ENCODE measurements around the gene DHX34. TPM values are rescaled to one million over a fixed set of nuclear protein-coding genes. Genes with fewer than 3 reads are reported as not detected.

DHX34 gene
- polyA plus RNA-seq, 1 of the 3 experiments (the other 2 are of a cell fraction) = 16.4 TPM

DNA sequence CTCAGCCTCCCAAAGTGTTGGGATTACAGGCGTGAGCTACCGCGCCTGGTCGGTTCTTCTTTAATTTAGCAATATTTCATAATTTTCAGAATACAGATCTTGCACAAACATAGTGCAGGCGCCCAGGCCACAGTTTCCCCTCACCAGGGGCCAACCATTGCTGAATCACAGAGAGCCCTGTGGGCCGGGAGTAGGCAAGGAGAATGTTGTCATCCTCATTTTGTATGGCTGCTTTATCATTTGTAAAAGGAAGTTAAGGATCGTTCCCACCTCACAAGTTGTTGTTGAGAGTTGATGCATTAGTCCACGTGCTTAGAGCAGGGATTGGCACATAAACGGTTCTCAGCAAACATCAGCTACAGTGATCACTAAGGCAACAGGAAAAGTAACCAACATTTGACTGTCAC lies 40.0 kb downstream of the DHX34 start:
- H4K20me1 ChIP-seq (ENCODE audit: insufficient read depth) = no peaks in the 10 kb centered on the region
- no peaks in the 10 kb centered on the region for H3K4me1 ChIP-seq (ENCODE audit: control insufficient read depth in 1 of 2, insufficient read depth in 2 of 2, low read depth in 1 of 2, low read length in 1 of 2)
- ChIA-PET POLR2A (no interaction called here), CTCF (interaction anchor here (1.1 to 5.1 kb wide), 4 partner anchors 12 to 104 kb away, joined by 5 to 108 read pairs (median 22); partner anchors contain the start of gene DHX34)
- no peaks in the 10 kb centered on the region for H3F3A ChIP-seq (replicated peaks; ENCODE audit: insufficient read depth)
- H3K27ac ChIP-seq (ENCODE audit: low read depth in 2 of 2, low read length in 1 of 2) = no peak overlapping the region
- no peak overlapping the region for H2AFZ ChIP-seq (ENCODE audit: low read depth)
- H3K9me2 ChIP-seq = no peaks in the 10 kb centered on the region
- DNase-seq = no peak
- no peak for TF ChIP-seq RAD21 (IDR thresholded peaks at IDR 0.05; ENCODE audit: low read length)
- TF ChIP-seq, protein P1, sequence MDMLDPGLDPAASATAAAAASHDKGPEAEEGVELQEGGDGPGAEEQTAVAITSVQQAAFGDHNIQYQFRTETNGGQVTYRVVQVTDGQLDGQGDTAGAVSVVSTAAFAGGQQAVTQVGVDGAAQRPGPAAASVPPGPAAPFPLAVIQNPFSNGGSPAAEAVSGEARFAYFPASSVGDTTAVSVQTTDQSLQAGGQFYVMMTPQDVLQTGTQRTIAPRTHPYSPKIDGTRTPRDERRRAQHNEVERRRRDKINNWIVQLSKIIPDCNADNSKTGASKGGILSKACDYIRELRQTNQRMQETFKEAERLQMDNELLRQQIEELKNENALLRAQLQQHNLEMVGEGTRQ (IDR thresholded peaks at IDR 0.05; ENCODE audit: borderline replicate concordance, low read depth, low read length) = no peak
- no peak for TF ChIP-seq FOSL2 (IDR thresholded peaks at IDR 0.05; ENCODE audit: borderline replicate concordance, low read depth)
- TF ChIP-seq GABPA (IDR thresholded peaks at IDR 0.05; ENCODE audit: low read depth) = no peak
- H3K9ac ChIP-seq = no peak overlapping the region
- no peaks in the 10 kb centered on the region for H3K79me2 ChIP-seq (ENCODE audit: insufficient read depth)
- H3K36me3 ChIP-seq (replicated peaks in 1 of 2; ENCODE audit: control insufficient read depth in 1 of 2, insufficient read depth in 2 of 2, low read length in 1 of 2) = no peaks in the 10 kb centered on the region
- no peaks in the 10 kb centered on the region for H3K9me3 ChIP-seq
- no peaks in the 10 kb centered on the region for H3K27me3 ChIP-seq (ENCODE audit: insufficient read depth)
- WGBS (ENCODE audit: low lambda C conversion rate) = 83% methylated on average over 9 of the region's 9 CpGs
- no peak overlapping the region for H3K4me2 ChIP-seq
- H3K4me3 ChIP-seq (ENCODE audit: low read depth in 2 of 2, low read length in 1 of 2) = no peak overlapping the region

DNA sequence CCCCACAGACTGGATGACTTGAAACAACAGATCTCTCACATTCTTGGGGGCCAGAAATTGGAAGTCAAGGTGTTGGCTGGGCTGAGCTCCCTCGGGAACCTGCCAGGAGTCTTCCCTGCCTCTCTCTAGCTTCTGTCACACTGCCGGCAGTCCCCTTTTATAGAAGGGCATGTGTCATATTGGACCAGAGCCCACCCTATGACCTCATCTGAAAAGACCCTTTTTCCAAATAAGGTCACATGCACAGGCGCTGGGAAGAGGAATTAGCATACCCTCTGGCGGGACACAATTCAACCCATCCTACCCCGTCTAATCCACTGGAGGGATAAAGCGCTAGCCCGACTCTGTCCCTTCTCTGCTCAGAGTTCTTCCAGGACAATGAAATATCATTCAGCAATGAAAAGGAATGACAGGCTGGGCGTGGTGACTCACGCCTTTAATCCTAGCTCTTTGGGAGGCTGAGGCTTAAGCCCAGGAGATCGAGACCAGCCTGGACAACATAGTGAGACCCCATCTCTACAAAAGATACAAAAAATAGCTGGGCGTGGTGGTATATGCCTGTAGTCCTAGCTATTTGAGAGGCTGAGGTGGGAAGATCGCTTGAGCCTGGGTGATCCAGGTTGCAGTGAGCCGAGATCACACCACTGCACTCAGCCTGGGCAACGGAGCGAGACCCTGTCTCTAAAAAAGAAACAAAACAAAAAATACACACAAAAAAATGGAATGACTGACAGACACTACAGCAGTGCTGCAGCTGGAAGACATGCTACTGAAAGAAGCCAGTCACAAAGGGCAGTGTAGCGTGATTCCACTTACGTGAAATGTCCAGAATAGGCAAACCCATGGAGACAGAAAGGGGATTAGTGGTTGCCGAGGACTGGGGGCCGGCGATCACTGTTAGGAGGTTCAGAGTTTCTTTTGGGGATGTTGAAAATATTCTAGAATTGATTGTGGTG lies 41.7 kb downstream of the DHX34 start:
- H3K9ac ChIP-seq = no peak overlapping the region
- TF ChIP-seq SIN3A (IDR thresholded peaks at IDR 0.05; ENCODE audit: borderline replicate concordance, low read depth, low read length) = no peak
- TF ChIP-seq TAF1 (IDR thresholded peaks at IDR 0.05; ENCODE audit: borderline replicate concordance, low read depth, low read length) = no peak
- TF ChIP-seq FOXM1 (IDR thresholded peaks at IDR 0.05; ENCODE audit: low read depth) = no peak
- TF ChIP-seq NRF1 (IDR thresholded peaks at IDR 0.05; ENCODE audit: low read depth, low read length) = no peak
- no peak for TF ChIP-seq MEF2A (IDR thresholded peaks at IDR 0.05; ENCODE audit: borderline replicate concordance, low read depth)
- ChIA-PET POLR2A (no interaction called here), CTCF (interaction anchor here (0.6 to 5.1 kb wide), 53 partner anchors 8 to 806 kb away, joined by 3 to 108 read pairs (median 5); partner anchors contain the start of genes DHX34, MEIS3 and NPAS1)
- no peaks in the 10 kb centered on the region for H3K79me2 ChIP-seq (ENCODE audit: insufficient read depth)
- no peak overlapping the region for H3K27ac ChIP-seq (ENCODE audit: low read depth in 2 of 2, low read length in 1 of 2)
- H3K4me2 ChIP-seq = no peak overlapping the region
- no peaks in the 10 kb centered on the region for H3K9me3 ChIP-seq
- H2AFZ ChIP-seq (ENCODE audit: low read depth) = no peak overlapping the region
- H3K4me1 ChIP-seq (ENCODE audit: control insufficient read depth in 1 of 2, insufficient read depth in 2 of 2, low read depth in 1 of 2, low read length in 1 of 2) = no peaks in the 10 kb centered on the region
- no peaks in the 10 kb centered on the region for H3K27me3 ChIP-seq (ENCODE audit: insufficient read depth)
- no peaks in the 10 kb centered on the region for H3K36me3 ChIP-seq (replicated peaks in 1 of 2; ENCODE audit: control insufficient read depth in 1 of 2, insufficient read depth in 2 of 2, low read length in 1 of 2)
- no peak for DNase-seq
- WGBS (ENCODE audit: low lambda C conversion rate) = 69% methylated on average over 20 of the region's 20 CpGs
- no peak overlapping the region; a peak in 1 of 4 replicates for H3K4me3 ChIP-seq (ENCODE audit: low read depth in 2 of 2, low read length in 1 of 2)
- no peaks in the 10 kb centered on the region for H3F3A ChIP-seq (replicated peaks; ENCODE audit: insufficient read depth)
- H3K9me2 ChIP-seq = no peaks in the 10 kb centered on the region
- no peaks in the 10 kb centered on the region for H4K20me1 ChIP-seq (ENCODE audit: insufficient read depth)
